SU-DHL-6 (cell line): ENCODE measurements around the gene SPP1.
"Not testable (repeated sequence)": the region's sequence is repeated elsewhere in the genome, so short reads cannot be mapped to it uniquely, and the experiment has no call there.

ENCODE experiments used
- H2AFZ ChIP-seq: fragments of 200-600 bp; sonication (generic); 2 replicates; pipeline ENCODE4 v1.6.1; 2014; ENCODE audit warnings: low read depth, mild to moderate bottlenecking, moderate library complexity, mixed read lengths, antibody characterized with exemption, low read length; ENCODE audit not compliant: severe bottlenecking
- H3F3A ChIP-seq: fragments of 200-600 bp; shearing (Covaris generic); 2 replicates; pipeline ENCODE4 v1.6.0; 2016; ENCODE audit warnings: antibody characterized with exemption, mild to moderate bottlenecking; ENCODE audit not compliant: insufficient read depth
- H3K27ac ChIP-seq: fragments of 200-600 bp; sonication (generic); 2 replicates; pipeline ENCODE4 v1.5.1; 2016; ENCODE audit warnings: low read depth, mild to moderate bottlenecking, low read length, moderate library complexity, mixed read lengths
- H3K27me3 ChIP-seq: fragments of 200-600 bp; sonication (generic), shearing (Covaris generic); 2 replicates; pipeline ENCODE4 v1.6.0; 2014; ENCODE audit warnings: mild to moderate bottlenecking, low read length
- H3K36me3 ChIP-seq: fragments of 200-600 bp; sonication (generic); 2 replicates; pipeline ENCODE4 v1.6.1; 2014; ENCODE audit warnings: mild to moderate bottlenecking, low read length, mixed read lengths
- H3K4me2 ChIP-seq: fragments of 300-600, 200-600 bp; shearing (Covaris generic), sonication (generic); 2 replicates; pipeline ENCODE4 v1.6.0; 2014; ENCODE audit warnings: low read length, low read depth, mild to moderate bottlenecking; ENCODE audit not compliant: poor library complexity, severe bottlenecking
- H3K4me3 ChIP-seq: fragments of 200-600 bp; sonication (generic); 2 replicates; pipeline ENCODE4 v1.5.1; 2014; ENCODE audit warnings: antibody characterized with exemption, low read length, mild to moderate bottlenecking, mixed read lengths; ENCODE audit not compliant: insufficient read depth, poor library complexity, severe bottlenecking
- H3K79me2 ChIP-seq: fragments of 200-600 bp; sonication (generic); 2 replicates; pipeline ENCODE4 v1.6.1; 2014; ENCODE audit warnings: mild to moderate bottlenecking, low read length, moderate library complexity; ENCODE audit not compliant: insufficient read depth
- H3K9ac ChIP-seq: fragments of 200-600 bp; sonication (generic); 2 replicates; pipeline ENCODE4 v1.7.0; 2014; ENCODE audit warnings: mild to moderate bottlenecking, low read length
- H3K9me2 ChIP-seq: fragments of 200-600 bp; sonication (generic); replicated peaks from 2 replicates; pipeline ENCODE4 v1.6.1; 2014; ENCODE audit warnings: low read length; ENCODE audit not compliant: insufficient read depth
- H3K9me3 ChIP-seq: fragments of 200-600 bp; sonication (generic); 2 replicates; pipeline ENCODE4 v1.6.1; 2014; ENCODE audit warnings: low read length, mixed read lengths; ENCODE audit not compliant: insufficient read depth
- H4K20me1 ChIP-seq: fragments of 200-600 bp; sonication (generic); 2 replicates; pipeline ENCODE4 v1.6.1; 2014; ENCODE audit warnings: low read depth, mild to moderate bottlenecking, antibody characterized with exemption, low read length, moderate library complexity, mixed read lengths
- CTCF ChIP-seq: fragments of 200-600 bp; sonication (generic); IDR thresholded peaks from one replicate; pipeline ENCODE4 v1.5.1; 2017; ENCODE audit warnings: antibody characterized with exemption, mild to moderate bottlenecking, low read length, moderate library complexity; ENCODE audit not compliant: insufficient read depth, poor library complexity, severe bottlenecking
- EZH2phosphoT487 ChIP-seq: fragments of 200-600 bp; sonication (generic), shearing (Covaris generic); conservative IDR thresholded peaks from 2 replicates; pipeline ENCODE4 v1.6.1; 2018; ENCODE audit warnings: mild to moderate bottlenecking, antibody characterized with exemption, low read length, moderate library complexity, mixed read lengths

Gene SPP1

GRCh38 chr4:88021824-88022223, 46.3 kb downstream of the SPP1 start:
- no peaks in the 10 kb centered on the region for H3K36me3 ChIP-seq
- H3K9me3 ChIP-seq = no peaks in the 10 kb centered on the region
- no peaks in the 10 kb centered on the region for H3K9me2 ChIP-seq
- no peak overlapping the region for H2AFZ ChIP-seq
- no peak overlapping the region for H3K27ac ChIP-seq
- no peak overlapping the region for H3K4me3 ChIP-seq
- H3K27me3 ChIP-seq = no peaks in the 10 kb centered on the region
- no peaks in the 10 kb centered on the region for H3K79me2 ChIP-seq
- TF ChIP-seq CTCF = no peak
- no peak for TF ChIP-seq EZH2phosphoT487
- H3F3A ChIP-seq = no peaks in the 10 kb centered on the region
- H3K4me2 ChIP-seq = no peak overlapping the region
- no peaks in the 10 kb centered on the region for H4K20me1 ChIP-seq
- no peak overlapping the region for H3K9ac ChIP-seq

- no peaks in the 10 kb centered on the region for H3K9me2 ChIP-seq
- H3K27me3 ChIP-seq = no peaks in the 10 kb centered on the region
- no peak overlapping the region for H3K27ac ChIP-seq
- H2AFZ ChIP-seq = no peak overlapping the region
- no peak overlapping the region for H3K4me2 ChIP-seq
- H3K9me3 ChIP-seq = no peaks in the 10 kb centered on the region
- no peak for TF ChIP-seq EZH2phosphoT487
- TF ChIP-seq CTCF = no peak
- H4K20me1 ChIP-seq = no peaks in the 10 kb centered on the region
- no peaks in the 10 kb centered on the region for H3K79me2 ChIP-seq
- H3F3A ChIP-seq = no peaks in the 10 kb centered on the region
- H3K4me3 ChIP-seq = no peak overlapping the region
- no peaks in the 10 kb centered on the region for H3K36me3 ChIP-seq
- no peak overlapping the region for H3K9ac ChIP-seq
Observed at GRCh38 chr4:88022289-88022688, 46.8 kb downstream of the SPP1 start.

- H3K79me2 ChIP-seq, H3K27me3 ChIP-seq, H3F3A ChIP-seq, H2AFZ ChIP-seq, H3K4me3 ChIP-seq, H3K9me2 ChIP-seq, H3K27ac ChIP-seq, H3K36me3 ChIP-seq, H3K9ac ChIP-seq, H3K9me3 ChIP-seq, H4K20me1 ChIP-seq, H3K4me2 ChIP-seq: not testable (repeated sequence)
Observed at GRCh38 chr4:88025868-88026661, 50.6 kb downstream of the SPP1 start.
